Measurements from ENCODE around the gene RDX.
A peak's percentile ranks its signal among the peaks of the same experiment; 100 is the strongest.

The RDX gene

GRCh38 chr11:110296226-110297075 is at the start of gene RDX:
RDX (minus strand) TSS chr11:110296614; CDS start chr11:110279692, 16,922 bp downstream.
- peak; percentile 70 for ATAC-seq (ENCODE audit: low read depth)
- Mint-ChIP-seq H3K4me1 (peaks cover 5% of the 10 kb centered on the region), H3K9me3 (peaks cover 2% of the 10 kb centered on the region), H3K4me3 (peak within 1 kb of the TSS; percentile 80), H3K27ac (peak within 1 kb of the TSS; percentile 67), H3K27me3 (no peaks in the 10 kb centered on the region), H3K36me3 (no peaks in the 10 kb centered on the region)
- peak; percentile 49 to 70 for DNase-seq (ENCODE audit: low spot score in 2 of 2)

DNA sequence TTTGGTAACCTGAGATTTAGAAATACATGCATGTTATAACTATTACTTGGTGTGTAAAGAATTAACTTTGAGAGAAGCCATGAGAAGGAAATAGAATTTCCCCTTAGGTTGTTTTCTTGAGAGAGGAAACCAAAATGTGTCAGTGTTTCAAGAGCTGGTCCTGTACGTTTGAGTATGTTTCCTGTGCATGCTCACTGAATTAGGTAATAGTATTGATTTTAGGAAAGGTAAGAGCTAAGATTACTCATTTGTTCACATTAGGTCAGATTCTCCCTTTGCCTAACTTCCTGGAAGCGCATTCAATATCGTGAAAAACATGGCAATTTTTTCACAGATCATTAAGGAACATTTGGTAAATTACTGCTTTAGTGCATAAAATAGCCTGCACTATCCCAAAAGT is 49.3 kb upstream of the RDX start:
- peaks cover 27% of the 10 kb centered on the region for H3K4me1 Mint-ChIP-seq
- H3K9me3 Mint-ChIP-seq, result no peaks in the 10 kb centered on the region
- DNase-seq (ENCODE audit: low spot score in 2 of 2) (no peak), ATAC-seq (ENCODE audit: low read depth) (no peak)
- H3K36me3 Mint-ChIP-seq, result no peaks in the 10 kb centered on the region
- peaks cover 7% of the 10 kb centered on the region for H3K27me3 Mint-ChIP-seq
- H3K4me3 Mint-ChIP-seq, result no peak overlapping the region
- no peak overlapping the region for H3K27ac Mint-ChIP-seq

DNA sequence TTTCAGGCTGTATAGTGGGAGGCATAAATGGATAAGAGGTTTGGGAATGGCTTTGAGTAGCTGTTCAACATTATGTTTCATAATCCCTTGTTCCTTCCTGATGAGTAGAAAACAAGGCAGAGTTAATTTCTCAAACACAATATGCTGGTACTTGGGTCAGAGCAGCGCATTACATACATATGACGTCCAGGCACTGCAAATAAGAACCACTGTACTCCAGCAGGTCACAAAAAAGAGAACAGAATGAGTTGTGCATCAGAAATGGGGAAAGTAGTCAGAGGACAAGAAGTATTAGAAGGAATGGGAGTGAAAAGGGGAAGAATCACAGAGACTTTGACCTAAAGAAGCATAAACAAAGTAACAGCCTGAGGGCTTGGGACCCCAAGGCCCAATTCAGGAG is 44.0 kb upstream of the RDX start:
- no peaks in the 10 kb centered on the region for H3K36me3 Mint-ChIP-seq
- no peak overlapping the region for H3K27ac Mint-ChIP-seq
- H3K4me3 Mint-ChIP-seq, result no peak overlapping the region
- H3K4me1 Mint-ChIP-seq, result peaks cover 7% of the 10 kb centered on the region
- DNase-seq (ENCODE audit: low spot score in 2 of 2), result no peak
- no peak for ATAC-seq (ENCODE audit: low read depth)
- H3K9me3 Mint-ChIP-seq, result peaks cover 2% of the 10 kb centered on the region
- H3K27me3 Mint-ChIP-seq, result peaks cover 7% of the 10 kb centered on the region

- H3K27ac Mint-ChIP-seq, result peak overlapping the region; percentile 6
- no peak for ATAC-seq (ENCODE audit: low read depth)
Measured at GRCh38 chr11:110339456-110340250, 43.2 kb upstream of the RDX start.

GRCh38 chr11:110338684-110339083 is 42.3 kb upstream of the RDX start:
- H3K27ac Mint-ChIP-seq, result no peak overlapping the region
- H3K4me3 Mint-ChIP-seq, result no peak overlapping the region
- peaks cover 7% of the 10 kb centered on the region for H3K4me1 Mint-ChIP-seq
- peak; percentile 89 for ATAC-seq (ENCODE audit: low read depth)
- DNase-seq (ENCODE audit: low spot score in 2 of 2), result peak in 1 of 2 donors; percentile 22
- peaks cover 2% of the 10 kb centered on the region for H3K9me3 Mint-ChIP-seq
- H3K27me3 Mint-ChIP-seq, result peaks cover 6% of the 10 kb centered on the region
- H3K36me3 Mint-ChIP-seq, result no peaks in the 10 kb centered on the region

More at GRCh38 chr11:110339456-110340250, 43.2 kb upstream of the RDX start:
- no peaks in the 10 kb centered on the region for H3K36me3 Mint-ChIP-seq
- H3K4me3 Mint-ChIP-seq, result no peak overlapping the region
- no peak for DNase-seq (ENCODE audit: low spot score in 2 of 2)
- H3K27me3 Mint-ChIP-seq, result peaks cover 6% of the 10 kb centered on the region
- peaks cover 7% of the 10 kb centered on the region for H3K4me1 Mint-ChIP-seq
- H3K9me3 Mint-ChIP-seq, result peaks cover 2% of the 10 kb centered on the region

GRCh38 chr11:110337570-110338193 is 41.3 kb upstream of the RDX start:
- Mint-ChIP-seq H3K36me3 (no peaks in the 10 kb centered on the region), H3K27me3 (no peaks in the 10 kb centered on the region), H3K9me3 (peaks cover 2% of the 10 kb centered on the region), H3K4me1 (peaks cover 7% of the 10 kb centered on the region), H3K4me3 (no peak overlapping the region), H3K27ac (no peak overlapping the region)
- DNase-seq (ENCODE audit: low spot score in 2 of 2) (no peak), ATAC-seq (ENCODE audit: low read depth) (peak; percentile 25)

DNA sequence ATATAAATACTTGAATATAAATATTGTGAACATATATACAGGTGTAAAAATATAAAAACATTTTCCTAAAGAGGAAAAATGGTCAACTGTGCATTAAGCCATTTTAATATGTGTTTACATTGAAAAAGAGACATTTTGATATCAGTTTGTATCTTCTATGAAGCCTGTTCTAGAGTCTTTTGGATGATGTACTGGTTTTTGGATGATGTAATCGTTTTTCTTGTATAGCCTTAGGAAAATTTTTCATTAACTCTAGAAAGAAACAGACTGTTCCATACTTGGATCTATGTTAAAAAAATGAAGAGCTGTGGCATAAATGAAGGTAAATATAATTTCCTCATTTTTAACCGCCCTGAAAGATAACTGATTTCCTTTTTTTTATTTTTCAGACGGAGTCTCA is 39.6 kb upstream of the RDX start:
- no peak overlapping the region for H3K27ac Mint-ChIP-seq
- no peaks in the 10 kb centered on the region for H3K27me3 Mint-ChIP-seq
- no peaks in the 10 kb centered on the region for H3K36me3 Mint-ChIP-seq
- H3K4me3 Mint-ChIP-seq, result no peak overlapping the region
- ATAC-seq (ENCODE audit: low read depth) (no peak), DNase-seq (ENCODE audit: low spot score in 2 of 2) (no peak)
- H3K4me1 Mint-ChIP-seq, result peaks cover 7% of the 10 kb centered on the region
- H3K9me3 Mint-ChIP-seq, result peaks cover 2% of the 10 kb centered on the region

GRCh38 chr11:110335358-110335757 is 38.9 kb upstream of the RDX start:
- H3K4me1 Mint-ChIP-seq, result peaks cover 7% of the 10 kb centered on the region

GRCh38 chr11:110331626-110332025 is 35.2 kb upstream of the RDX start:
- Mint-ChIP-seq H3K36me3 (no peaks in the 10 kb centered on the region), H3K4me1 (peaks cover 11% of the 10 kb centered on the region), H3K27ac (no peak overlapping the region), H3K9me3 (peaks cover 2% of the 10 kb centered on the region), H3K27me3 (no peaks in the 10 kb centered on the region), H3K4me3 (no peak overlapping the region)
- ATAC-seq (ENCODE audit: low read depth) (no peak), DNase-seq (ENCODE audit: low spot score in 2 of 2) (no peak)

More at GRCh38 chr11:110335358-110335757, 38.9 kb upstream of the RDX start:
- H3K9me3 Mint-ChIP-seq, result peaks cover 3% of the 10 kb centered on the region
- no peaks in the 10 kb centered on the region for H3K36me3 Mint-ChIP-seq
- H3K27ac Mint-ChIP-seq, result no peak overlapping the region
- H3K27me3 Mint-ChIP-seq, result no peaks in the 10 kb centered on the region
- ATAC-seq (ENCODE audit: low read depth) (no peak), DNase-seq (ENCODE audit: low spot score in 2 of 2) (no peak)
- no peak overlapping the region for H3K4me3 Mint-ChIP-seq

DNA sequence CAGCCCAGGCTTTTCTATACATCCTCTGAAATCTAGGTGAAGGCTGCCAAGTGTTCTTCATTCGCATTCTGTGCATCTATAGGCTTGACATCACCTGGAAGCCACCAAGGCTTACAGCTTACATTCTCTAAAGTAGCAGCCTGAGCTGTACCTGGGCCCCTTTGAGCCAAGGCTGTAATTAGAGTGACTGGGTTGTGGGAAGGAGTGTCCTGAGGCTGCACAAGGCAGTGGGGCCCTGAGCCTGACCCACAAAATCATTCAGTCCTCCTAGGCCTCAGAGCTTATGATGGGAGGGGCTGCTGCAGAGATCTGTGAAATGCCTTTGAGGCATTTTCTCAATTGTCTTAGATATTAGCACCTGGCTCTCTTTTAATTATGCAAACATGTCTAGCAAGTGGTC is 33.0 kb upstream of the RDX start:
- ATAC-seq (ENCODE audit: low read depth) (no peak), DNase-seq (ENCODE audit: low spot score in 2 of 2) (no peak)
- Mint-ChIP-seq H3K4me3 (no peak overlapping the region), H3K36me3 (no peaks in the 10 kb centered on the region), H3K9me3 (peaks cover 2% of the 10 kb centered on the region), H3K27ac (peak overlapping the region; percentile 92), H3K4me1 (peaks cover 14% of the 10 kb centered on the region), H3K27me3 (no peaks in the 10 kb centered on the region)

DNA sequence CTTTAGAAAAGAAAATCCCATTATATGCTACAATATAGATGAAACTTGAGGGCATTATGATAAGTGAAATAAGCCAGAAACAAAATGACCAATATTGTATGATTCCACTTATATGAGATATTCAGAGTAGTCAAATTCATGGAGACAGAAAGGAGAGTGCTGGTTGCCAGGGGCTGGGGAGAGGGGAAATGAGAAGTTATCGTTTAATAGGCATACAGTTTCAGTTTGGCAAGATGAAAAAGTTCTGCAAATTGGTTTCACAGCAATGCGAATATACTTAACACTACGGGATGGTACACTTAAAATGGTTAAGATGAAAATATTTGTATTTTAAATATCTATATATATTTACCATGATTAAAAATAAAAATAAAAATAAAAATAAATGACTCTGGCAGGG is 31.1 kb upstream of the RDX start:
- Mint-ChIP-seq H3K27me3 (no peaks in the 10 kb centered on the region), H3K36me3 (no peaks in the 10 kb centered on the region), H3K4me1 (peaks cover 14% of the 10 kb centered on the region), H3K9me3 (peaks cover 2% of the 10 kb centered on the region), H3K4me3 (peak overlapping the region; percentile 90), H3K27ac (peak overlapping the region; percentile 66)
- DNase-seq (ENCODE audit: low spot score in 2 of 2), result peak in 1 of 2 donors; percentile 19
- ATAC-seq (ENCODE audit: low read depth), result peak; percentile 65

GRCh38 chr11:110323786-110324185 is 27.4 kb upstream of the RDX start:
- DNase-seq (ENCODE audit: low spot score in 2 of 2) (no peak), ATAC-seq (ENCODE audit: low read depth) (no peak)
- Mint-ChIP-seq H3K36me3 (no peaks in the 10 kb centered on the region), H3K9me3 (no peaks in the 10 kb centered on the region), H3K27me3 (no peaks in the 10 kb centered on the region), H3K4me3 (no peak overlapping the region), H3K27ac (no peak overlapping the region), H3K4me1 (peaks cover 11% of the 10 kb centered on the region)

- ATAC-seq (ENCODE audit: low read depth) (no peak), DNase-seq (ENCODE audit: low spot score in 2 of 2) (no peak)
- Mint-ChIP-seq H3K36me3 (no peaks in the 10 kb centered on the region), H3K4me3 (no peak overlapping the region), H3K9me3 (no peaks in the 10 kb centered on the region), H3K27ac (no peak overlapping the region), H3K27me3 (no peaks in the 10 kb centered on the region), H3K4me1 (no peaks in the 10 kb centered on the region)
Measured at GRCh38 chr11:110319501-110319900, 23.1 kb upstream of the RDX start.

Data from memory B cell (primary cell).